ENCODE results near the gene NBEAL2.
A peak's percentile ranks its signal among the peaks of the same experiment; 100 is the strongest.

Gene NBEAL2

GRCh38 chr3:46957092-46957820 lies 22.2 kb upstream of the NBEAL2 start:
- H3K4me3 ChIP-seq (ENCODE audit: control insufficient read depth, low read depth, low read length): no peak overlapping the region
- DNase-seq (ENCODE audit: low read depth): no peak
- no peak for TF ChIP-seq CTCF (conservative IDR thresholded peaks at IDR 0.05; ENCODE audit: control insufficient read depth, insufficient read depth, low read depth, low read length)

GRCh38 chr3:46958467-46959160 lies 20.9 kb upstream of the NBEAL2 start:
- DNase-seq (ENCODE audit: low read depth): no peak
- H3K4me3 ChIP-seq (ENCODE audit: control insufficient read depth, low read depth, low read length): no peak overlapping the region
- no peak for TF ChIP-seq CTCF (conservative IDR thresholded peaks at IDR 0.05; ENCODE audit: control insufficient read depth, insufficient read depth, low read depth, low read length)

- DNase-seq (ENCODE audit: low read depth): no peak
- TF ChIP-seq CTCF (conservative IDR thresholded peaks at IDR 0.05; ENCODE audit: control insufficient read depth, insufficient read depth, low read depth, low read length): no peak
- no peak overlapping the region for H3K4me3 ChIP-seq (ENCODE audit: control insufficient read depth, low read depth, low read length)
Observed at GRCh38 chr3:46959161-46959511, 20.3 kb upstream of the NBEAL2 start.

- DNase-seq (ENCODE audit: low read depth): peak; percentile 71
- no peak overlapping the region for H3K4me3 ChIP-seq (ENCODE audit: control insufficient read depth, low read depth, low read length)
- TF ChIP-seq CTCF (conservative IDR thresholded peaks at IDR 0.05; ENCODE audit: control insufficient read depth, insufficient read depth, low read depth, low read length): no peak
Observed at GRCh38 chr3:46960081-46960701, 19.3 kb upstream of the NBEAL2 start.

- DNase-seq (ENCODE audit: low read depth): no peak
- no peak overlapping the region for H3K4me3 ChIP-seq (ENCODE audit: control insufficient read depth, low read depth, low read length)
Observed at GRCh38 chr3:46960835-46961234, 18.6 kb upstream of the NBEAL2 start.

GRCh38 chr3:46962427-46962826 lies 17.0 kb upstream of the NBEAL2 start:
- H3K4me3 ChIP-seq (ENCODE audit: control insufficient read depth, low read depth, low read length): no peak overlapping the region
- no peak for TF ChIP-seq CTCF (conservative IDR thresholded peaks at IDR 0.05; ENCODE audit: control insufficient read depth, insufficient read depth, low read depth, low read length)
- DNase-seq (ENCODE audit: low read depth): no peak

More at GRCh38 chr3:46960835-46961234, 18.6 kb upstream of the NBEAL2 start:
- TF ChIP-seq CTCF (conservative IDR thresholded peaks at IDR 0.05; ENCODE audit: control insufficient read depth, insufficient read depth, low read depth, low read length): no peak
